Neural cell (in vitro differentiated cells): Measurements from ENCODE around the gene DEDD. TPM values are rescaled to one million over a fixed set of nuclear protein-coding genes. Genes with fewer than 3 reads are reported as not detected.

ENCODE experiments used
- H2AFZ ChIP-seq: fragments of 200-600, 300-800 bp; sonication (generic), shearing (Covaris generic); 2 replicates; pipeline ENCODE4 v1.6.0; 2014; ENCODE audit warnings: low read depth, mild to moderate bottlenecking, antibody characterized with exemption, low read length, moderate library complexity
- H3F3A ChIP-seq: fragments of 200-600 bp; shearing (Covaris generic); 2 replicates; pipeline ENCODE4 v1.6.1; 2016; ENCODE audit warnings: mild to moderate bottlenecking, moderate library complexity, mixed read lengths, antibody characterized with exemption, low read length; ENCODE audit not compliant: insufficient read depth, poor library complexity, severe bottlenecking
- H3K27ac ChIP-seq: fragments of 200-600, 300-800 bp; sonication (generic), shearing (Covaris generic); 2 replicates; pipeline ENCODE4 v1.5.1; 2014; ENCODE audit warnings: mild to moderate bottlenecking, low read length, moderate library complexity
- H3K27me3 ChIP-seq: fragments of 300-800, 200-600 bp; sonication (generic), shearing (Covaris generic); 2 replicates; pipeline ENCODE4 v1.6.0; 2014; ENCODE audit warnings: mild to moderate bottlenecking, low read depth, low read length, moderate library complexity; ENCODE audit not compliant: insufficient read depth
- H3K36me3 ChIP-seq: fragments of 300-800, 200-600 bp; sonication (generic), shearing (Covaris generic); 2 replicates; pipeline ENCODE4 v1.5.1; 2014; ENCODE audit warnings: mild to moderate bottlenecking, antibody characterized with exemption, low read length, moderate library complexity; ENCODE audit not compliant: insufficient read depth
- H3K4me2 ChIP-seq: fragments of 300-800, 200-600 bp; sonication (generic), shearing (Covaris generic); 2 replicates; pipeline ENCODE4 v1.6.0; 2014; ENCODE audit warnings: mild to moderate bottlenecking, low read length
- H3K4me3 ChIP-seq: fragments of 300-800, 200-600 bp; sonication (generic), shearing (Covaris generic); 2 replicates; pipeline ENCODE4 v1.5.1; 2014; ENCODE audit warnings: mild to moderate bottlenecking, low read length, moderate library complexity
- H3K79me2 ChIP-seq: fragments of 200-600 bp; shearing (Covaris generic); replicated peaks from 2 replicates; pipeline ENCODE4 v1.6.0; 2014; ENCODE audit warnings: mild to moderate bottlenecking, low read length, moderate library complexity; ENCODE audit not compliant: insufficient read depth
- H3K9ac ChIP-seq: fragments of 300-800, 200-600 bp; sonication (generic), shearing (Covaris generic); 2 replicates; pipeline ENCODE4 v1.6.1; 2016; ENCODE audit warnings: mild to moderate bottlenecking, low read length, mixed read lengths
- H3K9me2 ChIP-seq: fragments of 200-600 bp; shearing (Covaris generic); 2 replicates; pipeline ENCODE4 v1.6.1; 2016; ENCODE audit warnings: mild to moderate bottlenecking, low read length, mixed read lengths; ENCODE audit not compliant: insufficient read depth
- H3K9me3 ChIP-seq: fragments of 200-600, 300-800 bp; sonication (generic), shearing (Covaris generic); 2 replicates; pipeline ENCODE4 v1.6.1; 2016; ENCODE audit warnings: mild to moderate bottlenecking, mixed run types, low read length, moderate library complexity, mixed read lengths
- H4K20me1 ChIP-seq: fragments of 200-600 bp; shearing (Covaris generic); 2 replicates; pipeline ENCODE4 v1.6.1; 2016; ENCODE audit warnings: mild to moderate bottlenecking, mixed run types; ENCODE audit not compliant: insufficient read depth
- EP300 ChIP-seq: fragments of 450-650 bp; conservative IDR thresholded peaks from 2 replicates; pipeline ENCODE4 v1.6.1; 2014; ENCODE audit warnings: antibody characterized with exemption, mild to moderate bottlenecking, moderate library complexity; ENCODE audit not compliant: poor library complexity, severe bottlenecking
- EZH2 ChIP-seq: fragments of 200-600, 300-800 bp; shearing (Covaris generic), sonication (generic); IDR thresholded peaks from 2 replicates; pipeline ENCODE4 v1.6.1; 2014; ENCODE audit warnings: antibody characterized with exemption, low read length, borderline replicate concordance, mild to moderate bottlenecking; ENCODE audit not compliant: insufficient read depth, poor library complexity, severe bottlenecking
- MXI1 ChIP-seq: fragments of 450-650 bp; conservative IDR thresholded peaks from 2 replicates; pipeline ENCODE4 v1.6.1; 2014; ENCODE audit warnings: antibody characterized with exemption, mild to moderate bottlenecking; ENCODE audit not compliant: poor library complexity, severe bottlenecking
- POLR2AphosphoS5 ChIP-seq: IDR thresholded peaks from 2 replicates; pipeline ENCODE4 v1.6.1; 2012
- RAD21 ChIP-seq: fragments of 450-650 bp; conservative IDR thresholded peaks from 2 replicates; pipeline ENCODE4 v1.6.1; 2014; ENCODE audit warnings: antibody characterized with exemption, mild to moderate bottlenecking, moderate library complexity
- REST ChIP-seq: IDR thresholded peaks from 2 replicates; pipeline ENCODE4 v1.6.1; 2012; ENCODE audit warnings: borderline replicate concordance
- SMC3 ChIP-seq: fragments of 450-650 bp; conservative IDR thresholded peaks from 2 replicates; pipeline ENCODE4 v1.6.1; 2014; ENCODE audit warnings: antibody characterized with exemption, mild to moderate bottlenecking, moderate library complexity; ENCODE audit not compliant: poor library complexity
- TAF1 ChIP-seq: IDR thresholded peaks from 2 replicates; pipeline ENCODE4 v1.6.1; 2012; ENCODE audit warnings: low read depth
- polyA plus RNA-seq: library from polyadenylated mRNA; depleted of rRNA; stranded (reverse); fragments of >200 nt; gene quantifications from 2 replicates; pipeline ENCODE4 v1.2.3, GENCODE V29; 2014
- TF ChIP-seq, protein P1 (sequence below): fragments of 450-650 bp; IDR thresholded peaks from 2 replicates; pipeline ENCODE4 v1.5.1; 2014; ENCODE audit warnings: antibody characterized with exemption, mild to moderate bottlenecking, moderate library complexity; ENCODE audit not compliant: poor library complexity, severe bottlenecking

Gene DEDD
- polyA plus RNA-seq, 1 donor from 2014 or later = 29.6 TPM

DNA sequence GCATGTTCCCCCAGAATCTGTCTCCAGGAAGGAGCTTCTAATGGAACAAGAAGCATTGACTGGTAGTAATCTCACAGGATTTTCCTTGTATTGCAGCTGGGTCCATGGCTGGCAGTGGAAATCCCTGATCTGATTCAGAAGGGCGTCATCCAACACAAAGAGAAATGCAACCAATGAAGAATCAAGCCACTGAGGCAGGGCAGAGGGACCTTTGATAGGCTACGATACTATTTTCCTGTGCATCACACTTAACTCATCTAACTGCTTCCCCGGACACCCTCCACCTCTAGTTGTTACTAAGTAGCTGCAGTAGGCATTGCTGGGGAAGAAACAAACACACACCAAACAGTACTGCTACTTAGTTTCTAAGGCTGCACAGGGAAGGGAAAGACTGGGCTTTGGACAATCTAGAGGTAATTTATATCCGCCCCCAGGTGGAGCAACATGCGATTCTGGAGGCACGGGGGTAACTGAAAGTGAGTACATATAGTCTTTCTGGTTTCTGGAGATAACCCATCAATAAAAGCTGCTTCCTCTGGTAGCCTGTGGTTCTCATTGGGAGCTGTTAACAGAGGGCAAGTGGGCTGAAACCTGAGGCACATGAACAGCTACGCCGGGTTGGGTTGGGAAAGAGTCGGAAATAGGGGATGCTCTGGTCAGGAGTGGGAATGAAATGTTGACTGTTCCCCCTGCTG, 26.0 kb upstream of the DEDD start:
- TF ChIP-seq RAD21 (no peak), EP300 (no peak), TAF1 (no peak), REST (no peak)
- no peaks in the 10 kb centered on the region for H4K20me1 ChIP-seq
- no peaks in the 10 kb centered on the region for H3K9me2 ChIP-seq
- H3F3A ChIP-seq = no peaks in the 10 kb centered on the region
- peak overlapping the region; percentile 87 for H3K27ac ChIP-seq
- H3K79me2 ChIP-seq = peaks cover 11% of the 10 kb centered on the region
- no peak overlapping the region for H2AFZ ChIP-seq
- no peaks in the 10 kb centered on the region for H3K9me3 ChIP-seq
- no peaks in the 10 kb centered on the region for H3K36me3 ChIP-seq
- H3K4me3 ChIP-seq = peak overlapping the region; percentile 98
- peak overlapping the region; percentile 89 for H3K4me2 ChIP-seq
- no peaks in the 10 kb centered on the region for H3K27me3 ChIP-seq
- H3K9ac ChIP-seq = peak overlapping the region; percentile 97

DNA sequence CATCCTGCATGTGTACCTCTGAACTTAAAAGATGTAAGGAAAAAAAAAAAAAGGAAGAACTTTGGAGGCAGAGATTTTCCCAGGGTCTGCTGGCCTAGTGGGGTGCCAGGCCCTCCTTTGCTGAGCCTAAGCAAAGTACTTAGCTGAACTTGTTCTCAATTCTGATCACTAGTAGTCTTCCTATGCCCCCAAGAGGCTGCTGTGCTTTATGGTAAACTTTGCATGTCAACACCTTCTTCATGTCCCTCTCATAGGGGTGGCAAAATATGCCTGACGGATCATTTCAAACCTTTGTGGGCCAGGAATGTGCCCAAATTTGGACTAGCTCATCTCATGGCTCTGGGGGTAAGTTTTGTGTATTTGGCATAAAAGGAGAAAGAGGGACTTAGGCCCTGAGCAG, 25.4 kb upstream of the DEDD start:
- Histone ChIP-seq H3K4me3 (no peak overlapping the region), H3K4me2 (no peak overlapping the region), H3K27ac (no peak overlapping the region), H3K9me2 (no peaks in the 10 kb centered on the region), H3K9me3 (no peaks in the 10 kb centered on the region), H3K36me3 (no peaks in the 10 kb centered on the region), H2AFZ (no peak overlapping the region), H3K9ac (no peak overlapping the region), H3K27me3 (no peaks in the 10 kb centered on the region), H4K20me1 (no peaks in the 10 kb centered on the region), H3F3A (no peaks in the 10 kb centered on the region), H3K79me2 (peaks cover 11% of the 10 kb centered on the region)
- TF ChIP-seq TAF1 (no peak), EP300 (no peak), EZH2 (no peak)

GRCh38 chr1:161153682-161154337, 21.3 kb upstream of the DEDD start, which contains the start of gene UFC1:
UFC1 (plus strand) TSS chr1:161153978; CDS start chr1:161153998, 20 bp downstream.
- Histone ChIP-seq H3K79me2 (no peaks in the 10 kb centered on the region), H3K27ac (peak within 1 kb of the TSS; percentile 91), H3K9ac (peak within 1 kb of the TSS; percentile 89), H3K27me3 (no peaks in the 10 kb centered on the region), H3F3A (no peaks in the 10 kb centered on the region), H3K4me2 (peak within 1 kb of the TSS; percentile 71), H3K36me3 (no peaks in the 10 kb centered on the region), H3K9me3 (no peaks in the 10 kb centered on the region), H4K20me1 (no peaks in the 10 kb centered on the region), H3K9me2 (no peaks in the 10 kb centered on the region), H2AFZ (peak within 1 kb of the TSS; percentile 52), H3K4me3 (peak within 1 kb of the TSS; percentile 72)
- TF ChIP-seq RAD21 = peak; percentile 14
- TF ChIP-seq, protein P1, sequence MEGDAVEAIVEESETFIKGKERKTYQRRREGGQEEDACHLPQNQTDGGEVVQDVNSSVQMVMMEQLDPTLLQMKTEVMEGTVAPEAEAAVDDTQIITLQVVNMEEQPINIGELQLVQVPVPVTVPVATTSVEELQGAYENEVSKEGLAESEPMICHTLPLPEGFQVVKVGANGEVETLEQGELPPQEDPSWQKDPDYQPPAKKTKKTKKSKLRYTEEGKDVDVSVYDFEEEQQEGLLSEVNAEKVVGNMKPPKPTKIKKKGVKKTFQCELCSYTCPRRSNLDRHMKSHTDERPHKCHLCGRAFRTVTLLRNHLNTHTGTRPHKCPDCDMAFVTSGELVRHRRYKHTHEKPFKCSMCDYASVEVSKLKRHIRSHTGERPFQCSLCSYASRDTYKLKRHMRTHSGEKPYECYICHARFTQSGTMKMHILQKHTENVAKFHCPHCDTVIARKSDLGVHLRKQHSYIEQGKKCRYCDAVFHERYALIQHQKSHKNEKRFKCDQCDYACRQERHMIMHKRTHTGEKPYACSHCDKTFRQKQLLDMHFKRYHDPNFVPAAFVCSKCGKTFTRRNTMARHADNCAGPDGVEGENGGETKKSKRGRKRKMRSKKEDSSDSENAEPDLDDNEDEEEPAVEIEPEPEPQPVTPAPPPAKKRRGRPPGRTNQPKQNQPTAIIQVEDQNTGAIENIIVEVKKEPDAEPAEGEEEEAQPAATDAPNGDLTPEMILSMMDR = no peak
- peak; percentile 68 for TF ChIP-seq REST
- TF ChIP-seq EZH2 = no peak
- TF ChIP-seq TAF1 = peak; percentile 91
- TF ChIP-seq MXI1 = peak; percentile 91
- TF ChIP-seq POLR2AphosphoS5 = peak; percentile 79
- TF ChIP-seq SMC3 = peak; percentile 25
- no peak for TF ChIP-seq EP300
